SIG-M5 (cell line): Measurements from ENCODE around the gene FITM1.

ENCODE experiments used
- DNase-seq: peaks from one replicate; lab custom pipeline; 2025; lab: John Stamatoyannopoulos, UW

FITM1 gene

DNA sequence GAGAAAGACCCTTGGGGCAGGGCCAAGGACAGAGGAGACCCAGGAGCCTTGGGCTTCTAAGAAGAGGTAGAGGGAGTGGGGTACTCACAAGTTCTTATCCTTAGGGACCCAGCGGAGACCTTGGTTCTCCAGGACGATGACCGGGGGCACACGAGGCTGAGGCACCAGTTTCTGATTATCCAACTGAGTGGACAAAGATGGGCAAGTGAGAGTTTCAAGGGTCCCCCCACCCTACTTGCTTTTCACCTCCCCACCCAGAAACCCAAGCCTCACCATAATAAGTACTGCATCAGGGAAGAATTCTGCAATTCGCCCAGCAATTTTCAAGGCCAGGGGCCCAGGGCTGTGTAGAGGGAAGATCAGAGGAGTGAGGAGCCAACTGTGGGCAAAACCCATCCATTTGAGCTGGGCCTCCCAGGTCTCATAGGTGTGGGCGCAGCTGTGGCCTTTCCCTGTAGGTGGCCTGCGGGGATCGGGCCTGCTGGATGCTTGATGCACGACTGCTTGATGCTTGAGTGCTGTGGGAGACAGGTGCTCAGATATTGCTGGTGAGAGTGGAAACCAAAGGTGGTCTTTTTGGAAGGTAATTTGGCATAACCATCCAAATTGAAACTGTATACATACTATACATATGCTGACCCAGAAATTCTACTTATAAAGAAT lies 8.9 kb downstream of the FITM1 start:
- DNase-seq, result no peak

GRCh38 chr14:24141097-24141880 lies 10.8 kb downstream of the FITM1 start, which contains the start of gene EMC9:
EMC9 (minus strand) TSS chr14:24141591; CDS start chr14:24141304, 287 bp downstream.
- peak; percentile 96 for DNase-seq

DNA sequence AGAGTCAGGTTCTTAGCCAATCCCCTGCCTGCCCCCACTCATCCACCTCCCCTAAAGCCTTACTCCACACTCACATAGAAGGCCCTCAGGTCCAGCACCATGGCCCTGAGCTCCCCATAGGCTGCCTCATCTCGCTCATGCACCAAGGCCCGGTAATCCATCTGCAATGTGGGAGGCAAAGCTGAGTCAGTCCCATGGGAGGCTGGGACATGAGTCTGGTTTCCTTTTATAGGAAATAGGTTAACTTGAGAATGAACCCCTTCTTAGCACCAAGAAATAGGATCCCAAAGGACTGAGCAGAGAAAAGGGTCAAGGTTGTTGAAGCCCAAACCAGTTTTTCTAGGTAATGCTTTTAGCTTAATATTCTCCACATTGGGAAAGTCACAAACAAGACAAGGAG lies 13.1 kb downstream of the FITM1 start:
- DNase-seq, result no peak

GRCh38 chr14:24144451-24144850 lies 14.0 kb downstream of the FITM1 start:
- no peak for DNase-seq

DNA sequence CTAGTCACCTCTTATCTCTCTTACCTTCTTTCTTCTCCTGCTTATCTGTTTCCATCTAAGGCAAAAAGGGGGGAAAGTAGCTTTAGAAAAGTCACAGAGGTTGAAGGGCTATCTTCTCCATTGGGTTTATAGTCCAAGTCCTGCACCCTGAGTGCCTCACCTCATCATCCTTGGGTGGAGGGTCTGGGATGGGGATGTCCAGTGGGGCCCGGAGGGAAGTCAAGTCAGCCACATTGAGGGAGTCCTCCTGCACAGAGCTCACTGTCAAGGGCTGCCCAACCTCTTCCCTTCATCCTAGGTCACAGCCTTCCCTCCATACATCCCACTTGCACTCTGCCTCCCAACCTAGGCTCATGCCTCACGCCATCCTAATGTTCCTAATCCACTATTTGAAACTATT lies 14.8 kb downstream of the FITM1 start:
- DNase-seq, result no peak

DNA sequence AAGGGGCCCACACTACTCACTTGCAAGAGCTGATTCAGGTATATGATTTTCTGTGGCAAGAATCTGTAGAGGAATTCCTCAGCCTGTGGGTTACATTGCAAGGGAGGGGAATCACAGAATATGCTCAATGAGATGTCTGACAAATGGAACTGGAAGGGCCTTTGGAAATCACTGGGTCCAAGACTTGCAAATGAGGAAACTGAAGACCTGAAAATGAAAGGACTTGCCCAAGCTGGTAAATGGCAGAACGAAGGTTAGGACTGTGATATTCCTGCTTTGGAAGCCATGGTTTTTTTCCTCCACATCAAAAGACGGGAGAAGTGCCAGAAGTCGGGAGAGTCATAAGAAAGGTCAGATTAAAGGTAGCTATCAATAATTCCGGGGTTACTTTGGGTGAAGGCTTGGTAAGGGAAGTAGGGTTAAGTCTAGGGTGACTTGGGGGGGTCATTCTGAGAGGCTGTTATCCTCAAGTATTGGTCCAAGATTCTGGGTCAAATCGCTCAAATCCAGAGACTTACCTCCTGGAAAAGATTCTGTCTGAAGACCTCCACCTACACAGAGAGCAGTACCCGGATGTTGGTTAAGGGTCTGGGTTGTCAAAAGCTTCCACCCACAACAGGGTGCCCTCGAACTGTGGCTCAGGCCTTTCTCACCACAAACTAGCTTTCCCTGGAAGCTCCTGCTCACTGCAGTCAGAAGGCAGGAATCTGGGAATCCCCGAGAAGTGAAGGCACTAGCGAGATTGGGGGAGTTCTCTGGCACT lies 15.4 kb downstream of the FITM1 start:
- no peak for DNase-seq

- DNase-seq, result peak; percentile 68
Observed at GRCh38 chr14:24146453-24146977, 16.1 kb downstream of the FITM1 start, which contains the start of gene PSME2. PSME2 (minus strand) TSS chr14:24146610; CDS start chr14:24146581, 29 bp downstream.

DNA sequence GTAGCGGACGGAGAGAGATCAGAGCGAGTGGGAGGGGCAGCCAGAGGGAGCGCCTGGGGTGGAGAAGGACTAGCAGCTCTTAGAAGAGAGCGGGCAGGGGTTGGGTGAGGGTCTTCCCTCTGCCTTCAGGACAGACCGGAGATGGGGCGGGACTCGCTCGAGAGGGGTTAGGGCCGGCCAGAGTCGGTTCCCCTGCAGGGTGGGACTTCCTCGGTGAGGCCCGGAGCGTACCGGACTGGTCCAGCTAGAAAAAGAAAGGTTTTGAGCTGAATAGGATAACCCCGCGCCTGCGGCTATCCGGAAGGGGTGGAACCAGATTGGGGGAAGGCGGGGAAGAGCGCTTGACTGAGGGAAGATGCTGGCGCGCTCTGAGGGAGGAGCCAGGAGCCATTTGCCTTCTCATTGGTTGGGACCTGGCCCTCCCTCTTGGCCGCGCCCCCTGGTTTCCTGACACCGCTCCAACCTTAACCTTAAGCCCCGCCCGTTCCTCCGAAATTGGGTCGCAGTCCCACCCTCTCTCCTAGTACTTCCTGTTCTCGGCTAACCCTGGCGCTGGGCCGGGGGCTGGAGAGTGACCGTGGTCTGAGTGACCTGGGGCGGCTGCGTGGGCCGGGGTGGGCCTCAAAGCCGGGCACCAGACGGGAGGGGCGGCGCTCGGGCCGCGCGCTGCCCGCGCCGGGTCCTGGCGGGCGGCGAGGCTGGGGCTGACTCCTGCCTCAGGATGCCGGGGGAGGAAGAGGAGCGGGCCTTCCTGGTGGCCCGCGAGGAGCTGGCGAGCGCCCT lies 16.7 kb downstream of the FITM1 start, which contains the start of gene RNF31:
Gene RNF31 (plus strand): TSS at position 521 of the 783 bp plus-strand sequence. CDS start 201 bp downstream, at position 722.
- peak; percentile 86 for DNase-seq

DNA sequence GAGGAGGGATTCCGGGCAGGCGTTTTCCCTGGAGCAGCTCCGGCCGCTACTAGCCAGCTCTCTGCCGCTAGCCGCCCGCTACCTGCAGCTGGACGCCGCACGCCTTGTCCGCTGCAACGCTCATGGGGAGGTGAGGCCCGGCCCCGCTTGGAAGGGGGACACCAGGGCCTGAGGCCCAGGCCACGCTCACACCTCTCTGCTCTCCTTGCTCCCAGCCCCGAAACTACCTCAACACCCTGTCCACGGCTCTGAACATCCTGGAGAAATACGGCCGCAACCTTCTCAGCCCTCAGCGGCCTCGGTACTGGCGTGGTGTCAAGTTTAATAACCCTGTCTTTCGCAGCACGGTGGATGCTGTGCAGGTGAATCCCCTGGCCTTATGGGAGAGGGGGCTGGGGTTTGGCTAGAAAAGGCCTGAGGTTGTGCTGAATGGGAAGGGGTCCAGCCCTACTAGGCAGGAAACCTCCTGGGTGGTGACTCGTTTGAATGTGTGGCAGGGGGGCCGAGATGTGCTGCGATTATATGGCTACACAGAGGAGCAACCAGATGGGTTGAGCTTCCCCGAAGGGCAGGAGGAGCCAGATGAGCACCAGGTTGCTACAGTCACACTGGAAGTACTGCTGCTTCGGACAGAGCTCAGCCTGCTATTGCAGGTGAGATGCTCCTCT lies 17.4 kb downstream of the FITM1 start:
- DNase-seq, result no peak

GRCh38 chr14:24149302-24149969 lies 19.0 kb downstream of the FITM1 start:
- DNase-seq, result no peak

- DNase-seq, result no peak
Observed at GRCh38 chr14:24150061-24150460, 19.6 kb downstream of the FITM1 start.

GRCh38 chr14:24150567-24150966 lies 20.1 kb downstream of the FITM1 start:
- no peak for DNase-seq

GRCh38 chr14:24150993-24151392 lies 20.5 kb downstream of the FITM1 start:
- no peak for DNase-seq

DNA sequence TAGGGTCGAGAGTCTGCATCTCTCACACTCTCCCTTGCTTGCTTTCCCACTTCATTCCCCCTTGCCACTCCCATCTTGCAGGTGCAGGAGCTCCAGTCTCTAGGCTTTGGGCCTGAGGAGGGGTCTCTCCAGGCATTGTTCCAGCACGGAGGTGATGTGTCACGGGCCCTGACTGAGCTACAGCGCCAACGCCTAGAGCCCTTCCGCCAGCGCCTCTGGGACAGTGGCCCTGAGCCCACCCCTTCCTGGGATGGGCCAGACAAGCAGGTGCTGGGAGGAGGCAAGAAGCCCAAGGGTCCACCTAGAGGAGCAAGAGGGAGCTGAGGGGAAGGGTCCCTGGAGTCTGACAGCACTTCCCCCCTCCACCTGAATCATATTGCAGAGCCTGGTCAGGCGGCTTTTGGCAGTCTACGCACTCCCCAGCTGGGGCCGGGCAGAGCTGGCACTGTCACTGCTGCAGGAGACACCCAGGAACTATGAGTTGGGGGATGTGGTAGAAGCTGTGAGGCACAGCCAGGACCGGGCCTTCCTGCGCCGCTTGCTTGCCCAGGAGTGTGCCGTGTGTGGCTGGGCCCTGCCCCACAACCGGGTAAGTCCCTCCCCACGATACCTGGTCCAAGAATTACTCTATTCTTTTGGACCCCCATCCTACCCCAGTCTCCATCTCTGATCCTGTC lies 21.1 kb downstream of the FITM1 start:
- DNase-seq, result no peak

GRCh38 chr14:24155100-24155499 lies 24.6 kb downstream of the FITM1 start:
- no peak for DNase-seq

DNA sequence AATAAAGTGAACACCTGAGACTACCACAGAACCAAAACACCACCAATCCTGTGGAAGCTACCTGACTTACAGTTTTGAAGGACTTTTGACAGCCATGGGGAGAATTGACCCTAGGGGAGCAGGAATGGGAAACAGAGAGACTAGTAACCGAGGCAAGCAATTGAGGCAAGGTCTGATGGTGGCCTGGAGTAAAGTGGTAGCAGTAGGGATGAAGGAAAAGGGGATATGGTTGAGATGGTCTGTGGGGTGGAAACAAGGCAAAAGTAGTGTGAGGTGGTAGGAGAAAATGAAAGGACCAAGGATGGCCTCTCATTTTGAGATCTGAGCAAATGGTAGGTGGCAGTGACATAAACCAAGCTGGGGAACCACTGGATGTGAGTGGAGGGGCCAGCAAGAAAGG lies 26.4 kb downstream of the FITM1 start:
- no peak for DNase-seq

GRCh38 chr14:24157331-24157730 lies 26.9 kb downstream of the FITM1 start:
- DNase-seq, result no peak

- no peak for DNase-seq
Observed at GRCh38 chr14:24159777-24160498, 29.5 kb downstream of the FITM1 start.

- DNase-seq, result no peak
Observed at GRCh38 chr14:24160499-24160849, 30.0 kb downstream of the FITM1 start.
